ENCODE data around the gene KDM5A. TPM values are rescaled to one million over a fixed set of nuclear protein-coding genes. Genes with fewer than 3 reads are reported as not detected.

Gene KDM5A
- polyA plus RNA-seq, 1 experiment: 33.9 TPM

DNA sequence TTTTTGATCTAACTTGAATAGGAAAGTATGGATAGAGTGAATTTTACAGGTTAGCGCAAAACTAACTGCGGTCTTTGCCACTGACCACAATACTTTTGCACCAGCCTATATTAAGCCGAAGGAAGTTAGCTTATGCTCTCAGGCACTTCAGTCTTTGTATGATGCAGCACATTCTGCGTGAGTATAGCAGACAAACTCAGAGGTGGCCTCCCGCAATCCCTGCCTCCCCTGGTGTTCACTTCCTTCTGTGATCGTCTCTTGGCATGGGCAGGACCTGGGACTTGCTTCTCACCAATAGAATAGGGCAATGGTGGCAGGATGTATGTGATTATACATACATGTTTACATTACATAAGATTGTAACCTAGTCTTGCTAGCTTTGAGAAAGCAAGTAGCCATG, 116.2 kb downstream of the KDM5A start:
- peaks cover 14% of the 10 kb centered on the region for H3K27me3 ChIP-seq (ENCODE audit: control insufficient read depth, insufficient read depth, low read length)
- no peak for DNase-seq (ENCODE audit: low read depth, low spot score)
- H3K9me3 ChIP-seq (ENCODE audit: control insufficient read depth, insufficient read depth, low read length): no peaks in the 10 kb centered on the region
- TF ChIP-seq, protein P1, sequence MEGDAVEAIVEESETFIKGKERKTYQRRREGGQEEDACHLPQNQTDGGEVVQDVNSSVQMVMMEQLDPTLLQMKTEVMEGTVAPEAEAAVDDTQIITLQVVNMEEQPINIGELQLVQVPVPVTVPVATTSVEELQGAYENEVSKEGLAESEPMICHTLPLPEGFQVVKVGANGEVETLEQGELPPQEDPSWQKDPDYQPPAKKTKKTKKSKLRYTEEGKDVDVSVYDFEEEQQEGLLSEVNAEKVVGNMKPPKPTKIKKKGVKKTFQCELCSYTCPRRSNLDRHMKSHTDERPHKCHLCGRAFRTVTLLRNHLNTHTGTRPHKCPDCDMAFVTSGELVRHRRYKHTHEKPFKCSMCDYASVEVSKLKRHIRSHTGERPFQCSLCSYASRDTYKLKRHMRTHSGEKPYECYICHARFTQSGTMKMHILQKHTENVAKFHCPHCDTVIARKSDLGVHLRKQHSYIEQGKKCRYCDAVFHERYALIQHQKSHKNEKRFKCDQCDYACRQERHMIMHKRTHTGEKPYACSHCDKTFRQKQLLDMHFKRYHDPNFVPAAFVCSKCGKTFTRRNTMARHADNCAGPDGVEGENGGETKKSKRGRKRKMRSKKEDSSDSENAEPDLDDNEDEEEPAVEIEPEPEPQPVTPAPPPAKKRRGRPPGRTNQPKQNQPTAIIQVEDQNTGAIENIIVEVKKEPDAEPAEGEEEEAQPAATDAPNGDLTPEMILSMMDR (IDR thresholded peaks at IDR 0.05; ENCODE audit: low read depth, low read length): no peak
- ChIA-PET CTCF (no interaction called here), POLR2A (no interaction called here)
- no peak overlapping the region for H3K27ac ChIP-seq (ENCODE audit: low read depth, low read length)
- H3K4me3 ChIP-seq (ENCODE audit: low read depth, low read length): no peak overlapping the region

DNA sequence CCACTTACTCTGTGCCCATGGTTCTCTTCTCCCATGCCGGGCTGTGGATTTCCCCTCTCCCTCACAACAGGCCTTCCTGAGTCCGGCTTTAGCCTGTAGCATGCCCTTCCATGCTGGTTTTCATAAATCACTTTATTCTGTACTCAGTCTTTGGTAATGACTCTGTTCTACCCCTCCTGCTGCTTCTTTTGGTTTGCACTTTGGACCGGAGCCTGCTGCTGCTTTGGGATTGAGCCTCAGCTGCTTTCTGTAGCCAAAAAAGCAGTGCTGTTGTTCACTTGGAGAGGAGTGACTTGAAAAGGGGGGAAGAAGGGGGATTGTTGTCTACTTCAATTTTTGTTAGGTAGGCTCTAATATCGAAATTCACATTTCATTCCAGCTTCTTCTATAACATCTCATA, 118.0 kb downstream of the KDM5A start:
- POLR2A ChIA-PET: no interaction called here
- TF ChIP-seq, protein P1 (IDR thresholded peaks at IDR 0.05; ENCODE audit: low read depth, low read length): no peak

DNA sequence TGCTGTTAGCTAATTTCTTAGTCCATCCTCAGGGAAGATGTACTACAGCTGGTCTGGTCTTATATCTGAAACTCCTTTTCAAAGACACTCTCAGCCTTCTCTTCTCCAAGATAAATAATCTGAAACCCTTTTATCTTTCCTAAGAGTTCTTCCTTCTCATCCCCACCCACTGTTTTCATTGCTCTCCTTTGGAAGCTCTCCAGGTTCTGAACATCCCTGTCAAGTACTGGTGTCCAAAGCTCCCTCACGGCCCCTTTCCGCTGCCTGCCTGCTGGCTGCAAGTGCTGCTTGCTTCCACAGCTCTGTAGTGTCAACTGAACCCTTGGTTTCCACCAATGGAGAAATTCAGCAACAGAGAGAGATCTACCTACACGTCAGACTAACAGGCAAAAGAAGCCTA, 119.9 kb downstream of the KDM5A start:
- no peak overlapping the region for H3K27ac ChIP-seq (ENCODE audit: low read depth, low read length)
- CTCF ChIA-PET: no interaction called here
- TF ChIP-seq, protein P1 (IDR thresholded peaks at IDR 0.05; ENCODE audit: low read depth, low read length): no peak
- POLR2A ChIA-PET: interaction anchor here (0.5 to 0.6 kb wide), 2 partner anchors 489 to 1739 kb away, joined by 3 to 7 read pairs; no protein-coding TSS in a partner anchor
- H3K9me3 ChIP-seq (ENCODE audit: control insufficient read depth, insufficient read depth, low read length): no peaks in the 10 kb centered on the region
- H3K4me3 ChIP-seq (ENCODE audit: low read depth, low read length): no peak overlapping the region
- peaks cover 26% of the 10 kb centered on the region for H3K27me3 ChIP-seq (ENCODE audit: control insufficient read depth, insufficient read depth, low read length)
- DNase-seq (ENCODE audit: low read depth, low spot score): no peak

More for the DNA sequence above, 118.0 kb downstream of the KDM5A start:
- CTCF ChIA-PET: no interaction called here
- peaks cover 22% of the 10 kb centered on the region for H3K27me3 ChIP-seq (ENCODE audit: control insufficient read depth, insufficient read depth, low read length)
- no peak for DNase-seq (ENCODE audit: low read depth, low spot score)
- H3K4me3 ChIP-seq (ENCODE audit: low read depth, low read length): no peak overlapping the region
- no peak overlapping the region for H3K27ac ChIP-seq (ENCODE audit: low read depth, low read length)
- H3K9me3 ChIP-seq (ENCODE audit: control insufficient read depth, insufficient read depth, low read length): no peaks in the 10 kb centered on the region

DNA sequence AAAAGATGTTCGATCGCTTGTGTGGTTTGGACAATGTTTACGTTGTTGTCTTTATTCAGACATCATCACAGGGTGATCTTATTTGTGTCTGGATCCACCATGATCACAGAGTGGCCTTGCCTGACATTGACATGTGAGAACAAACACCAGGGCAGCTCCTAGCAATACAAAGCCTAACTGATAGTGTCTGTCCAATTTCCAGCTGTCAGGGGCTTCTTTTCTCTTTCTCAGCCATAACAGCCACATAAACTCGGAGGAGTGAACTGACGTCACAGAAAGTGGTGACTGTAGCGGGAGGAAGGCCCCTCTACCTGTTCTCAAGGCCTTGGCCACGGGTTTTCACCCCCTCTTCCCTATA, 120.7 kb downstream of the KDM5A start:
- peaks cover 28% of the 10 kb centered on the region for H3K27me3 ChIP-seq (ENCODE audit: control insufficient read depth, insufficient read depth, low read length)
- DNase-seq (ENCODE audit: low read depth, low spot score): no peak
- POLR2A ChIA-PET: no interaction called here
- no peak overlapping the region for H3K4me3 ChIP-seq (ENCODE audit: low read depth, low read length)
- TF ChIP-seq, protein P1 (IDR thresholded peaks at IDR 0.05; ENCODE audit: low read depth, low read length): no peak
- H3K27ac ChIP-seq (ENCODE audit: low read depth, low read length): no peak overlapping the region
- CTCF ChIA-PET: no interaction called here
- H3K9me3 ChIP-seq (ENCODE audit: control insufficient read depth, insufficient read depth, low read length): no peaks in the 10 kb centered on the region

DNA sequence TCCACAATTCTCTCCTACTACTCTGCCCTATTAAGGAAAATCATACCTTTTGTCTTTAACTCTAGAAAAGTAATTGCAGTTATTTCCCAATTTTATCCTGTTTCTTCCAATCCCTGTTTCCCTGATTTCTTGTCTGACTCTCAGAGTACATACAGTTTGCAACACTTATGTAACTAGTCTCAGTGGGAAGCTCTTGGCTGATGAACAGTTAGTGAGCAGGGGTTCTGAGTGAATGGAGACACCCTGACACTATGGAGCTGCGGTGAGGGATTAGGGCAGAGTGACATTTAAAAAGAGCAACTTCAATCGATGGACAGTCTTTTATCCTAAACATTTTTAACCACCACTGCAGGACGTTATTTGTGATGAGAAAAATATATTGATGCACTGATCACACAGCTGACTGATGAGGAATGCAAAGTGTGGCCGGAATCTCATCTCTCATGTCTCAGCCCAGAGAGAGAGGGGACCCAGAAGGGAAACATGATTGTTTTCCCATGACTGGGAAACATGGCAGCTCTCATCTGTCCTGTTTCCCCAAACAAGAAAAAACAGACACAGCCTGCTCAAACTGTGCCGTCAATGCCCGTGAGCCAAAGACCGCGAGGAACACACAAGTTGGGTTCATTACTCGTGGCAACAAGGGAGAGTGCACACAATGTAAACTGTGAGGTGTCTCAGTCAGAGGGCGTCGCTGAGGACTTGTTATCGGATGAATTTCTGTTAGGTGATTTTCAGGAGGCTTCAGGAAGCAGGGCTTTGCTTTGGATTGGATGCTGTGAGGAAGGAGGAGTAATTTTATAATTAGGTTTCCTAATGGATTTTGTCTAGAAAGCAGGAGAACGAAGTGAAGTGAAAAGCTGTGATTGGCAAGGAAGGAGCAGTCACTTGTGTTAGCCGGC, 121.3 kb downstream of the KDM5A start:
- H3K27ac ChIP-seq (ENCODE audit: low read depth, low read length): no peak overlapping the region
- H3K4me3 ChIP-seq (ENCODE audit: low read depth, low read length): no peak overlapping the region
- POLR2A ChIA-PET: no interaction called here
- H3K27me3 ChIP-seq (ENCODE audit: control insufficient read depth, insufficient read depth, low read length): peaks cover 28% of the 10 kb centered on the region
- CTCF ChIA-PET: no interaction called here
- DNase-seq (ENCODE audit: low read depth, low spot score): no peak
- H3K9me3 ChIP-seq (ENCODE audit: control insufficient read depth, insufficient read depth, low read length): no peaks in the 10 kb centered on the region
- TF ChIP-seq, protein P1 (IDR thresholded peaks at IDR 0.05; ENCODE audit: low read depth, low read length): no peak

Measured in AG04450 (cell line).